Neural progenitor cell (in vitro differentiated cells): Measurements from ENCODE around the gene TOX2.

ENCODE experiments used
- EZH2 ChIP-seq: fragments of 200-600 bp; sonication (generic); IDR thresholded peaks from 2 replicates; pipeline ENCODE4 v1.6.1; 2017; ENCODE audit warnings: antibody characterized with exemption, mild to moderate bottlenecking, moderate library complexity
- EZH2phosphoT487 ChIP-seq: fragments of 200-600 bp; sonication (generic); IDR thresholded peaks from 2 replicates; pipeline ENCODE4 v1.6.1; 2017; ENCODE audit warnings: antibody characterized with exemption
- TF ChIP-seq, protein P1 (sequence below): fragments of 200-600 bp; sonication (generic); IDR thresholded peaks from 2 replicates; pipeline ENCODE4 v1.5.1; 2017; ENCODE audit warnings: antibody characterized with exemption, mild to moderate bottlenecking

DNA sequence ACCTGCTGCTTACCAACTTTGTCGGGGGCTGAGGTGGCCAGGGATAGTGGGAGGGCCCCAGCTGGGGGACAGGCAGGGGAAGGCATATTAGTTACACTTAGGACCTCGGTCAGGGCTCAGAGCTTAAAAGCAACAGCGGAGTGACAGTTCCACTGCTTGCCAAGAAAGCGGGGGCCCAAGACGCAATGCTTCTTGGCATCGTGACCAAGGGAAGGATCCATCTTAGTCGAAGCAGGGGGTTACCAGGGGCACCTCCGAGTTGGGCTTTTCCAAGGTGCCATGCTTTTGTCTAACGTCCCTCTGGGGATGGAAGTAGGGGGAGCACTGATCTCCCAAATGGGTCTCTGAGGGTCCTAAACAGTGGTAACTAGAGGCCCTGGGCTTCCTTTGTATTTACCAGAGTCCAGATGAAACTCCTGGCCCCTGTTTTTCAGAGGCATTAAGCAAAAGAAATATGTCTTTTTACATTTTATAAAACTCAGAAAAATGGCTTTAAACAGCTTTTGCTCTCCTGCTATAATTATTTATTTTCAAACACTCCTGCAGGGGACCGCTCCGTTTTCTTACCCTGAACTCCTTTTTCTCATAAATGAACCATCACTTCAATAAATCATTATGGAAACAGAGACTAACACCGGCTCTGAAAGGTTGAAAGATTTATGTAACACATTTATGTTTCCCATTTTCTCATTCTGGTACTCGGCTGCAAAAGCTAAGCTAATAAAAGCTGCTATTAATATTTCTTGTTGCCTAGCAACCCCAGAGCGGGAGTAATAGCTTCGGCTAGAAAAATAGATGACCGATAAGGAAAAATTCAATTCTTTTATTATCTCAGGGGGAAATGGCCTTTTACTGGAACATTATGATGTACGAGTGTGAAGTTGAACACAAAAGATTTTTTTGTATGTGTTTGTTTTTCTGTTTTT lies 100.4 kb downstream of the TOX2 start:
- TF ChIP-seq EZH2 = no peak
- TF ChIP-seq, protein P1, sequence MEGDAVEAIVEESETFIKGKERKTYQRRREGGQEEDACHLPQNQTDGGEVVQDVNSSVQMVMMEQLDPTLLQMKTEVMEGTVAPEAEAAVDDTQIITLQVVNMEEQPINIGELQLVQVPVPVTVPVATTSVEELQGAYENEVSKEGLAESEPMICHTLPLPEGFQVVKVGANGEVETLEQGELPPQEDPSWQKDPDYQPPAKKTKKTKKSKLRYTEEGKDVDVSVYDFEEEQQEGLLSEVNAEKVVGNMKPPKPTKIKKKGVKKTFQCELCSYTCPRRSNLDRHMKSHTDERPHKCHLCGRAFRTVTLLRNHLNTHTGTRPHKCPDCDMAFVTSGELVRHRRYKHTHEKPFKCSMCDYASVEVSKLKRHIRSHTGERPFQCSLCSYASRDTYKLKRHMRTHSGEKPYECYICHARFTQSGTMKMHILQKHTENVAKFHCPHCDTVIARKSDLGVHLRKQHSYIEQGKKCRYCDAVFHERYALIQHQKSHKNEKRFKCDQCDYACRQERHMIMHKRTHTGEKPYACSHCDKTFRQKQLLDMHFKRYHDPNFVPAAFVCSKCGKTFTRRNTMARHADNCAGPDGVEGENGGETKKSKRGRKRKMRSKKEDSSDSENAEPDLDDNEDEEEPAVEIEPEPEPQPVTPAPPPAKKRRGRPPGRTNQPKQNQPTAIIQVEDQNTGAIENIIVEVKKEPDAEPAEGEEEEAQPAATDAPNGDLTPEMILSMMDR = no peak
- no peak for TF ChIP-seq EZH2phosphoT487
